ENCODE data around the gene CLDN14. TPM values are rescaled to one million over a fixed set of nuclear protein-coding genes. Genes with fewer than 3 reads are reported as not detected.

The CLDN14 gene
- total RNA-seq, 1 donor from 2014 or later = not detected

DNA sequence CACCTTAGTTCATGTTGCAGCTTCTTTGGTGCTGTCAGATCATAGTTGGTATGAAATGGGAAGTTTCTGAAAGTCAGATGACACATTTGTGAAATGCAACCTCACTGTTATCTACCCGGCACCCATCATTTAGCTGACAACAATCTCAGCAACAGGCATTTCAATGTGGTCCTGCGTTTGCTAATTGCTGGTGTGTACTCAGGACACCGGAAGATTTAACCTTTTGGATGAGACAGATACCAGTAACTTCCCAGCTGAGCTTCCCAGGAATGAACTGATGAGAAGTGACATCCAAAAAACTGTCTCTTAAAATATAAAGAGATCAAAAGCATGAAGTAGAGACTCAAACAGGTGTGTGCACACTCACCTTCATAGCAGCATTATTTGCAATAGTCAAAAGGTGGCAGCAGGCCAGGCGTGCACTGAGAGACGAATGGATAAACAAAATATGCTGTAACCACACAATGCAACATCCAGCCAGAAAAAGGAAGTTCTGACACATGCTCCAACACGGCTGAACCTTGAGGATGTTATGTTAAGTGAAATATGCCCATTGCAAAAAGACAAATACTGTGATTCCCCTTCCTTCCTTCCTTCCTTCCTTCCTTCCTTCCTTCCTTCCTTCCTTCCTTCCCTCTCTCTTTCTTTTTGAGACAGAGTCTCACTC lies 7.9 kb upstream of the CLDN14 start:
- no peaks in the 10 kb centered on the region for H3K9me3 ChIP-seq
- TF ChIP-seq, protein P1, sequence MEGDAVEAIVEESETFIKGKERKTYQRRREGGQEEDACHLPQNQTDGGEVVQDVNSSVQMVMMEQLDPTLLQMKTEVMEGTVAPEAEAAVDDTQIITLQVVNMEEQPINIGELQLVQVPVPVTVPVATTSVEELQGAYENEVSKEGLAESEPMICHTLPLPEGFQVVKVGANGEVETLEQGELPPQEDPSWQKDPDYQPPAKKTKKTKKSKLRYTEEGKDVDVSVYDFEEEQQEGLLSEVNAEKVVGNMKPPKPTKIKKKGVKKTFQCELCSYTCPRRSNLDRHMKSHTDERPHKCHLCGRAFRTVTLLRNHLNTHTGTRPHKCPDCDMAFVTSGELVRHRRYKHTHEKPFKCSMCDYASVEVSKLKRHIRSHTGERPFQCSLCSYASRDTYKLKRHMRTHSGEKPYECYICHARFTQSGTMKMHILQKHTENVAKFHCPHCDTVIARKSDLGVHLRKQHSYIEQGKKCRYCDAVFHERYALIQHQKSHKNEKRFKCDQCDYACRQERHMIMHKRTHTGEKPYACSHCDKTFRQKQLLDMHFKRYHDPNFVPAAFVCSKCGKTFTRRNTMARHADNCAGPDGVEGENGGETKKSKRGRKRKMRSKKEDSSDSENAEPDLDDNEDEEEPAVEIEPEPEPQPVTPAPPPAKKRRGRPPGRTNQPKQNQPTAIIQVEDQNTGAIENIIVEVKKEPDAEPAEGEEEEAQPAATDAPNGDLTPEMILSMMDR (IDR thresholded peaks at IDR 0.05) = no peak
- DNase-seq (peak; percentile 59), ATAC-seq (peak; percentile 39 to 41)
- intact Hi-C loops (cut with DNase I) = no loop called here
- no peak overlapping the region for H3K4me3 ChIP-seq
- no peak overlapping the region for H3K27ac ChIP-seq
- no peaks in the 10 kb centered on the region for H3K36me3 ChIP-seq
- no peaks in the 10 kb centered on the region for H3K27me3 ChIP-seq (ENCODE audit: low read depth)
- H3K4me1 ChIP-seq = no peaks in the 10 kb centered on the region

DNA sequence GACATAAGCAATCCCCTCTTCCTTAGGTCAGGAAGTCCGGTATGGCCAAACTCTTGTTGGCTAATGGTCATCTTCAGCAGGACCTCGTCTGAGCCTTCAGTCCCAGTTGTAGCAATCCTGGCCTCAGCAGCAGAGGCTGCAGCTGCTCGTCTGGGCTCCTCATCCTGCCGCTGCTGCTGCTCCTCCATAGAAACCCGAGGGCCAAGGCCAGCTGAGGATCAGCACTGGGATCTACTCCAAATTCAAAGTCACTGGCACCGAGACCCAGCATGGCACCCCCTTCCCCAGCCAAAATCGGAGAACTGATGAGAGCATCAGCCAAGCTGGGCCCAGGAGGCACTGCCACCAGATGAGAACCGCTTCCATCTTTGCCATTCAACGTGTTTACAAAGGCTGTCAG lies 6.3 kb upstream of the CLDN14 start:
- Histone ChIP-seq H3K36me3 (no peaks in the 10 kb centered on the region), H3K27me3 (ENCODE audit: low read depth) (no peaks in the 10 kb centered on the region), H3K4me3 (no peak overlapping the region), H3K9me3 (no peaks in the 10 kb centered on the region), H3K27ac (no peak overlapping the region), H3K4me1 (no peaks in the 10 kb centered on the region)
- TF ChIP-seq, protein P1 (IDR thresholded peaks at IDR 0.05) = no peak
- intact Hi-C loops (cut with DNase I) = no loop called here
- DNase-seq = no peak
- ATAC-seq = no peak

DNA sequence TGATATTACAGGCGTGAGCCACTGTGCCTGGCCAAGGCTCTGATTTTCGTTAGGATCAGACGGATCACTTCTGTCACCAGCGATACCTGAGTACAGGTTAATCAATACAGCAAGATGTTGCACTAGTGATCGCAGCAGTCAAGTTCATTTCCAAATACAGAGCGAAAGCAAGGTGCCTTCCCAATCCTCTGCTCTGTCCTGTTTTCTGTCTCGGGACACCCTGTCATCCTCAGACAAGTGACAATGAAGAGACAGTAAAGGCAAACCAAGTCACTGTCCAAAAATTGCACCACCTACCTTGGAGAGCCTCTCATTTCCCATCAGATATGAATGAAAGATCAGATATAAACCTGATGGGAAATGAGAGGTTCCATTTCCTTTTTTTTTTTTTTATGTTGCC lies 5.6 kb upstream of the CLDN14 start:
- no peak overlapping the region for H3K4me3 ChIP-seq
- H3K27ac ChIP-seq = no peak overlapping the region
- no peaks in the 10 kb centered on the region for H3K36me3 ChIP-seq
- intact Hi-C loops (cut with DNase I) = no loop called here
- DNase-seq (no peak), ATAC-seq (no peak)
- H3K9me3 ChIP-seq = no peaks in the 10 kb centered on the region
- TF ChIP-seq, protein P1 (IDR thresholded peaks at IDR 0.05) = no peak
- H3K27me3 ChIP-seq (ENCODE audit: low read depth) = no peaks in the 10 kb centered on the region
- no peaks in the 10 kb centered on the region for H3K4me1 ChIP-seq

DNA sequence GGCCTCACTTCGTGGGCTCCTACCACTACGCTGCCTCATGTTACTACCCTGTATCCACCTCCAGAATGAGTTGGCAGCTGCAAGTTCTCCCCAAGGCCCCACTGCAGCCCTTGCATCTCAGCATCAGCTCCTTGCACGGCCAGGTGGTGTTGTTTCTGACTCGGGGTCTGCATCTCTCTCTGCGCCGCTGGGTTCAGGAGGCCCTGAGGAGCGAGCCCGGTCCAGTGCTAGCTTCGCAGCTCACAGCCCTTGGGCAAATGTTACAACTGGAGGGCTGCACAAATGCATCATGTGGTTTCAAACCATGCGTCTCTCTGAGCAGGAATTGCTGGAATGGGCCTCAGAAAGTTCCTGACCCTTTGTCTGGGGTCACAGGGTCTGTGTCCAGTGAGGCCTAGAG lies 3.2 kb upstream of the CLDN14 start:
- Histone ChIP-seq H3K4me3 (no peak overlapping the region), H3K27ac (no peak overlapping the region), H3K4me1 (peaks cover 4% of the 10 kb centered on the region), H3K27me3 (ENCODE audit: low read depth) (no peaks in the 10 kb centered on the region), H3K36me3 (no peaks in the 10 kb centered on the region), H3K9me3 (no peaks in the 10 kb centered on the region)
- TF ChIP-seq, protein P1 (IDR thresholded peaks at IDR 0.05) = no peak
- DNase-seq (no peak), ATAC-seq (no peak)
- intact Hi-C loops (cut with DNase I) = no loop called here

DNA sequence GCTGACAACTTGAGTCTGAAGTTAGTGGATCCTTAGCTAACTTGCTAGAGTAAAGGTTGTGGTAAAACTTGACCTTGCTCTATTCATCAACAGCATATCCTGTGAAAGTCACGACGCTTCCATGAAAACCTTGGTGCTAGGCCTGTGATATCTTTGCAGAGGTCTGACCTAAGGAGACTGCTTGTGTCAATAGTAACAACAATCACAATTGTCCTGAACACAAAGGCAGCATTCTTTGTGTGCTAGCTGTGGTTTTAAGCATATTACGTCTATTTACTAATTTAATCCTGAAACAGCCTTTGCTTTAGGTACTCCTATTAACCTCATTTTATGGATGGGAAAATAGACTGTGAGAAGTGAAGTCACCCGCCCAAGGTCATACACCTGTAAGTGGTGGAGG lies 2.8 kb upstream of the CLDN14 start:
- TF ChIP-seq, protein P1 (IDR thresholded peaks at IDR 0.05) = no peak
- ATAC-seq (no peak), DNase-seq (no peak)
- Histone ChIP-seq H3K27ac (no peak overlapping the region), H3K27me3 (ENCODE audit: low read depth) (no peaks in the 10 kb centered on the region), H3K36me3 (no peaks in the 10 kb centered on the region), H3K4me3 (no peak overlapping the region), H3K4me1 (peaks cover 4% of the 10 kb centered on the region), H3K9me3 (no peaks in the 10 kb centered on the region)
- intact Hi-C loops (cut with DNase I) = no loop called here

All from lower lobe of right lung (tissue), 2 donors.